HL-60/S4 treated with retinoic acid at 250 ng/mL for 4 days and 3 days (cell line): ENCODE data around the gene AP4S1.
"Not testable (repeated sequence)": the region's sequence is repeated elsewhere in the genome, so short reads cannot be mapped to it uniquely, and the experiment has no call there.

Experiments used
- in situ Hi-C: fragments of 300-500 bp; cut with MboI; formaldehyde crosslinking; loops from 2 replicates; pipeline ENCODE4 v1.7.0; 2022; ENCODE audit warnings: low sequenced_read_pairs

Gene AP4S1

GRCh38 chr14:31042300-31042699, 16.9 kb downstream of the AP4S1 start:
- in situ Hi-C loops = no loop called here

- in situ Hi-C loops = not testable (repeated sequence)
Observed at GRCh38 chr14:31042893-31043292, 17.4 kb downstream of the AP4S1 start.

GRCh38 chr14:31043379-31043778, 17.9 kb downstream of the AP4S1 start:
- in situ Hi-C loops = no loop called here

GRCh38 chr14:31045501-31046080, 20.1 kb downstream of the AP4S1 start:
- in situ Hi-C loops = no loop called here

GRCh38 chr14:31047503-31047902, 22.1 kb downstream of the AP4S1 start:
- in situ Hi-C loops = no loop called here

- in situ Hi-C loops = no loop called here
Observed at GRCh38 chr14:31051023-31051422, 25.6 kb downstream of the AP4S1 start.

- in situ Hi-C loops = no loop called here
Observed at GRCh38 chr14:31051511-31051910, 26.1 kb downstream of the AP4S1 start.

GRCh38 chr14:31052905-31053586, 27.6 kb downstream of the AP4S1 start:
- in situ Hi-C loops = not testable (repeated sequence)

GRCh38 chr14:31057035-31057434, 31.6 kb downstream of the AP4S1 start:
- in situ Hi-C loops = no loop called here

GRCh38 chr14:31057701-31058364, 32.4 kb downstream of the AP4S1 start:
- in situ Hi-C loops = no loop called here

- in situ Hi-C loops = no loop called here
Observed at GRCh38 chr14:31059152-31059924, 33.9 kb downstream of the AP4S1 start.

GRCh38 chr14:31060253-31060875, 34.9 kb downstream of the AP4S1 start:
- in situ Hi-C loops = no loop called here

- in situ Hi-C loops = not testable (repeated sequence)
Observed at GRCh38 chr14:31062908-31063307, 37.5 kb downstream of the AP4S1 start.

GRCh38 chr14:31068235-31068634, 42.8 kb downstream of the AP4S1 start:
- in situ Hi-C loops = no loop called here

GRCh38 chr14:31069343-31069742, 43.9 kb downstream of the AP4S1 start:
- in situ Hi-C loops = no loop called here

GRCh38 chr14:31070431-31070830, 45.0 kb downstream of the AP4S1 start:
- in situ Hi-C loops = no loop called here

- in situ Hi-C loops = no loop called here
Observed at GRCh38 chr14:31071151-31071550, 45.7 kb downstream of the AP4S1 start.

- in situ Hi-C loops = no loop called here
Observed at GRCh38 chr14:31075144-31075543, 49.7 kb downstream of the AP4S1 start.

GRCh38 chr14:31078766-31079165, 53.3 kb downstream of the AP4S1 start:
- in situ Hi-C loops = no loop called here

- in situ Hi-C loops = no loop called here
Observed at GRCh38 chr14:31080056-31080455, 54.6 kb downstream of the AP4S1 start.

GRCh38 chr14:31080484-31080883, 55.0 kb downstream of the AP4S1 start:
- in situ Hi-C loops = no loop called here
